Activated T-helper 1 cell treated with anti-CD3 and anti-CD28 coated beads, Interleukin-2, amount 50 U/mL, for 16 hours (primary cell): ENCODE measurements around the gene CLK1.
"Not testable (repeated sequence)": the region's sequence is repeated elsewhere in the genome, so short reads cannot be mapped to it uniquely, and the experiment has no call there.

ENCODE experiments used
- DNase-seq, 2 donors: peaks; one replicate each; pipeline ENCODE4 v3.0.0-alpha.2; 2020; ENCODE audit warnings: low read depth in 1 of 2, low spot score in 1 of 2

CLK1 gene

DNA sequence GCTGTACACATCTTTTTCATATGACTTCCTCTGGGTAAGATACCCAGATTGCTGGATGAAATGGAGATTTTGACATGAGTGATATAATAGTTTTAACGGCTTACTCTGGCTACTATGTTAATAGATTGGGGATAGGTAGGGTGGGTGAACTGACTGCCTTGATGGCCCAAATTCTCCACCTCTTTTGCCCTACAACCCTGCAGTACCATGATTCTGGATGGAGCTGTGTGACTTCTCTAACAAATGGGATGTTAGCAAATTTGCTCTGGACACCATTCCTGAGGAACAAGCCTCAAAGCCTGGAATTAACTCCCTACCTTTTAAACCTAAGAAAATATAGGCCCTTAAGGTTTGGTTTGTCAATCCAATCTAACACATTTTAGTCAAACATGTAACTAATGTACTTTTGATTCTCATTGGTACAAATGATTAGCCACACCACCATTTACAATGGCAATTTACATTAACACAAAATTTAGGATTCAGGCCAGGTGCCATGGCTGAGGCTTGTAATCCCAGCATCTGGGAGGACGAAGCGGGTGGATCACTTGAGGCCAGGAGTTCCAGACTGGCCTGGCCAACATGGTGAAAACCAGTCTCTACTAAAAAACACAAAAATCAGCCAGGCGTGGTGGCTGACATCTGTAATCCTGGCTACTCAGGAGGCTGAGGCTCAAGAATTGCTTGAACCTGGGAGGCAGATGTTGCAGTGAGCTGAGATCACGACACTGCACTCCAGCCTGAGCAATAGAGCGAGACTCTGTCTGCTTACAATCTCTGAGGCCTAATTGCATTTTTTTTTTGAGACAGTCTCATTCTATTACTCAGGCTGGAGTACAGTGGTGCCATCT, 12.8 kb downstream of the CLK1 start:
- DNase-seq: no peak

- no peak for DNase-seq
Observed at GRCh38 chr2:200850512-200851256, 13.8 kb downstream of the CLK1 start.

DNA sequence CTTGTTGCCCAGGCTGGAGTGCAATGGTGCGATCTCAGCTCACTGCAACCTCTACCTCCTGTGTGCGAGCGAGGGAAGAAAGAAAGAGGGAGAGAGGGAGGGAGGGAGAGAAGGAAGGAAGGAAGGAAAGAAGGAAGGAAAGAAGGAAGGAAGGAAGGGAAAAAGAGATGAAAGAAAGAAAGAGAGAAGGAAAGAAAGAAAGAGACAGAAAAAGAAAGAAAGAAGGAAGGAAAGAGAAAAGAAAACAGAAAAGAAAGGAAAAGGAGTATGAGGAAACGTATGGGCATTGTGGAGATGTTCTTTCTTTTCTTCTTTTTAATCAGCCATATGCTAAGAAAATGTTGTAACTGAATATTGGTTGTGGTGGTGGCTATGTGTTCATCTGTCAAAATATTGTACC, 16.5 kb downstream of the CLK1 start:
- DNase-seq: no peak

DNA sequence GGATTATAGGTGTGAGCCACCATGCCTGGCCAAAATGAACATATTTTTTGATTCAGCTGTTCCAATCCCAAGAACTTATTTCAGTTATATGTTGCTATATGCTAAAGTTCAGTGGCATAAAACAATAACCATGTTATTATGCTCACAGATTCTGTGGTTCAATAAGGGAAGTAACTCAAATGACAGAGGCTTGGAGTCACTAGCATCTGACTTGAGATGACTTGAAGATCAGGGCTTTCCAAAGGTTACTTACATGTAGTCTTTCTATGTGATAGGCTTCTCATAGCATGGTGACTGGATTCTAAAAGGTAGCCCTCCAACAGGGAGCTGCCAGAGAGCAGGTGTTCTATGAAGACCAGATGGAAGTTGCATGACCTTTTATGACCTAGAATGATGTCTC, 17.2 kb downstream of the CLK1 start:
- DNase-seq: no peak

GRCh38 chr2:200845669-200846325, 18.7 kb downstream of the CLK1 start:
- DNase-seq: no peak

GRCh38 chr2:200845194-200845593, 19.3 kb downstream of the CLK1 start:
- no peak for DNase-seq

GRCh38 chr2:200843993-200844948, 20.2 kb downstream of the CLK1 start:
- DNase-seq: no peak

GRCh38 chr2:200839513-200839912, 24.9 kb downstream of the CLK1 start:
- no peak for DNase-seq

- DNase-seq: no peak
Observed at GRCh38 chr2:200834701-200835100, 29.8 kb downstream of the CLK1 start.

DNA sequence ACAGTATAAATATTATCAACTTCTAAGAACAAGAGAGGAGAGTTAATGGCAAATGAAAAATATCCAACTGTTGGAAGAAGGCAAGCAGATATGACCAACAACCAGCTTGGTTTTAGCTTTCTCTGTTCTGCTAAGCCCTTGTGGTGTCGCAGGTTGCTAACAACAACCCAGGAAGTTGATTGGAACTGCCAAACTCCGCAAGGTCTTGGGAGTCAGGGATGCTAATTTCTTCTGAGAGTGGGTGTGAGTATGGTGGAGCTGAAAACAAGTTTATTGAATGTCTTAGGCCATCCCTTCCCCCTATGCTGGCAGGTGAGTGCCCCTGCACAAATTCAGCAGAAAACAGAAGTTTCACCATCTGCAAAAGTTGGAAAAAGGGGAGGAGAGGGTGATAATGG, 35.2 kb downstream of the CLK1 start:
- no peak for DNase-seq

- no peak for DNase-seq
Observed at GRCh38 chr2:200828572-200829257, 35.7 kb downstream of the CLK1 start.

GRCh38 chr2:200828104-200828503, 36.4 kb downstream of the CLK1 start:
- no peak for DNase-seq

- no peak for DNase-seq
Observed at GRCh38 chr2:200821686-200822245, 42.7 kb downstream of the CLK1 start.

- DNase-seq: no peak
Observed at GRCh38 chr2:200820573-200821234, 43.8 kb downstream of the CLK1 start.

GRCh38 chr2:200818732-200819131, 45.7 kb downstream of the CLK1 start:
- DNase-seq: not testable (repeated sequence)

DNA sequence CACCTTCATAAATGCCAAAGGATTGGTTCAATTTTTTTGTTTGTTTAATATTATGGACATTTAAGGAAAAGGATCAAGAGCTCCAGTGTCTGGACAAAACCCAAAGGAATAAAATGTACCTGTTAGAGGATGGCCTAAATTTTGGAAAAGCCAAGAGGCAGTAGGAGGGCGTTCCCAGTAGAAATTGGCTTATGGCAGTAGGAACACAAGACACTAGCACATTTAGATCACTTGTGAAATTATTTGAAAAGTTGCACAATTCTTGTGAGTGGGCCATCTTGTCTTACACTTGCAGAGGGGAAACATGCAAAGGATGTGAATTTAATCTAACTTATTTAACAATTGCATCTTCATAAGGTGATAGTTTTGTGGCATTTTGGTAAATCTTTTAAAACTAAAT, 49.5 kb downstream of the CLK1 start:
- DNase-seq: no peak

DNA sequence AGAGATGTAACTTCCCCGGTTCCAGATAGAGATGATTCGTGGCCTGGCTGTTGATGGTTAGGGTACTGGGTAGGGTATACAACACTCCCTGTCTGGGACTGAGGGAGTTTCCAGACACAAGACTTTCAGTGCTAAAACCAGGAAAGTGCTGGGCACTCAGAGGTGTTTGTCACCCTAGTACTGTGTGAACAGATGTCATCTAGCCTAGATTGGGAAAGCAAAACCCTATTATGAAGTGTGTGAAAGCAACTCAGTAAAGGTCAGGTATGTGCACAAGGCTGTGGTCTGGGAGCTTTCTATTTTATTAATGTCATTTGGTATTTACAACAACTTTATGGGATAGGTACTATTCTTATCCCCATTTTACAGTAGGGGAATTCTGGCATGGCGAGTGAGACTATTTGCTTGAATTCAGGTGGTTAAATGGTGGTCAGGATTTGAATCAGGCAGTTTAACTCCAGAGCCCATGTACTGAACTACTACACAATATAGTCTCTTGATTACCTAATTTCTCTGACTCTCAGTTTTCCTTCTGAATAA, 50.1 kb downstream of the CLK1 start:
- no peak for DNase-seq

DNA sequence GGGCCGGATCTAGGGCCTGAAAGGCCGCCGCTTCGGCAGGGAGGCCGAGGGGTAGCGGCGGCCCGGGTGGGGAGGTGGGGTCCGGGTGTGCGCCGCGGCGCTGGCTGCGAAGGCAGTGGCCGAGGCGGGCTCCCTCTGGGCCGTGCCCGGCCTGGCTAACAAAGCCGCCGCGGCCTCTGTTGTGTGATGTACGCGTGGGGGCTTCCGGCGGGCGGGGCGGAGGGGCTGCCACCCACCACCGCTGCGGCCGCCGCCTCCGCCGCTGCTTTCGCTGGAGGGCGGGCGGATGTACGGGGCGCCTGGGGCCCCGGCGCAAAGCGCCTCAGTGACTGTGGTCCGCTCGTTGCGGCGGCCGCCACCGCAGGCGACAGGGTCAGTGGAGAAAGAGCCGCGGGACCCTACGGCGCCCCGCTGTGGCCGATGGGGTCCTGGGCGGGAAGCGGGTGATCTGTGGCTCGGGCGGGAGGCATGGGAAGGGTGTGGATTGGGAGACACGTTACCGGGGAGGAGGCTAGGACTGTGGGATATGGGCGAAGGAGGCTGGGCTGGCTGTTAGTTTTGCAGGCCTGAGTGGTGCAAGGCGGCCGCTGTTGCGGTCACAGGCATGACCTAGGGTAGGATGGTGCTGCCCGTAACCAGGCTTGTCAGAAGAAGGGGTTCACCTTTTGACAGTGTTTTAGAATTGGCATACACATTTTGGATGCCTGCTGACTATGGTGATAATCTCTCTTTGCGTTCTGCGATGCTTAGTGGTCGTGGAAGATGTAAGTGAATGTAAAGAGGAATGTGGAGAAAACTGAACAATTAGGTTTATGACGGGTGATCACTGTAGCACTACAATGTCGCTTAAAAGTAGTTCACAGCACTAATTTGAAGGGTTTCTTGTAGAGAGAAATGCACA, 52.1 kb downstream of the CLK1 start:
- peak; percentile 17 to 51 for DNase-seq
